Measurements from ENCODE around the gene SLC17A7. TPM values are rescaled to one million over a fixed set of nuclear protein-coding genes. Genes with fewer than 3 reads are reported as not detected.

The SLC17A7 gene
- total and polyA plus RNA-seq, 2 of the 13 experiments (the other 11 are each of a cell fraction or from before 2014, with no cell fraction given): 0.32 TPM; not detected in 1

DNA sequence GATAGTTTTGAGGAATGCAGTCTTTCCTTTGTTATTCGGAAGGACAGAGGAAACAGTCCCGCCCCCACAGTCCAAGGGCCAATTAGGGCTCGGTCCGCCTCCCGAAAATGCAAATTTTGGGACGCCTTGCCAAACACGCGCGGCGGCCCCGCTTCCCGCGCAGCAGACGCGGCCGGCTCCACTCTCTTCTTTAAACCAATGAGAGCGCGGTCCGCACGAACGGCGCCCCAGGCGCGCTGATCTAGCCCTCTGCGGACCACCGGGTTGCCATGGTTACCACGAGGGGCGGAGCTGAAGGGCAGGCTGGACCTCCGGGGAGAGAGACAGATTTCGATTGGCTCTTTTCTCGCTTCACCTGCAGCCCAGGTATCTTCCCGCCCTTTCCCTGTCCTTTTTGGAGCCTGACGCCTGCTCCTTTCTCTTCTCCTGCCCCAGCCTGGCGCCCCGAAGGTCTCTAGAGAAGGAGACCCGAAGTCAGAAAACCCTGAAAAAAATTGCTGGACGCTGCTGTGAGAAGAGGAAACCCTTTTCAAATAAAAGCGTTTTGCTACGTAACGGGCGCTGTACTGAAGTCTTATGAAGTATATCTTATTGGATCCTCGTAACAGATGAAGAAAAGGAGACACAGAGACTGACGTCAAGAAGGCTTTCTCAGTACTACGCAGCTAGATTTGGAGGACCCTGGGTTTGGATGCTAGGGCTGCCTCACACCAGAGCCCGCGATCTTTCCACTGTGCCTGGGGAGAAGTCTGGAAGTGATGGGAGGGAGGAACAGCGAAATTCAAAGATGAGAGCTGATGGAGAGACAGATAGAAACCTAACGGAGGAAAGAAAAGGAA is 20.1 kb downstream of the SLC17A7 start:
- no peaks in the 10 kb centered on the region for H3K36me3 ChIP-seq (replicated peaks in 1 of 2; ENCODE audit: control insufficient read depth in 1 of 2, insufficient read depth in 2 of 2, low read length in 2 of 2)
- WGBS (ENCODE audit: low lambda C conversion rate): 31% methylated on average over 33 of the region's 48 CpGs
- no peaks in the 10 kb centered on the region for H3K79me2 ChIP-seq (ENCODE audit: insufficient read depth, low read length)
- no peak overlapping the region for H3K4me3 ChIP-seq (replicated peaks in 1 of 3; ENCODE audit: insufficient read depth in 1 of 3, low read depth in 2 of 3, low read length in 3 of 3)
- intact Hi-C loops (cut with micrococcal nuclease; ENCODE audit: unreplicated experiment) (no loop called here), in situ Hi-C loops (cut with HindIII; ENCODE audit: extremely low pct_ligation_motif_present, low pct_unique_long_range_greater_than_20kb) (no loop called here)
- H3K4me2 ChIP-seq (ENCODE audit: low read depth, low read length): no peak overlapping the region
- peaks cover 16 to 85% of the 10 kb centered on the region in 2 experiments for H3K27me3 ChIP-seq (ENCODE audit: control insufficient read depth in 1 of 2, insufficient read depth in 2 of 2, low read length in 2 of 2)
- no peak for FAIRE-seq
- DNase-seq (ENCODE audit: low spot score): no peak
- ChIA-PET POLR2A (no interaction called here), CTCF (ENCODE audit: low intra/inter-chr PET ratio, low total read pairs) (no interaction called here)
- no peaks in the 10 kb centered on the region for H3K9me3 ChIP-seq (ENCODE audit: low read length)
- no peak overlapping the region for H3K27ac ChIP-seq (ENCODE audit: extremely low read length, insufficient read depth, low read length)
- H4K20me1 ChIP-seq (ENCODE audit: insufficient read depth, low read length): no peaks in the 10 kb centered on the region
- BruUV-seq (replicated peaks): no TSS peak
- H3K9ac ChIP-seq (ENCODE audit: insufficient read depth, low read depth, low read length): no peak overlapping the region
- H2AFZ ChIP-seq (ENCODE audit: low read length): no peak overlapping the region
- ATAC-seq: peak; percentile 36; the same call in 2 of the 3 replicates
- 0 out of 2 replicates have a peak, but pooled peaks cover 5% of the 10 kb centered on the region for H3K4me1 ChIP-seq (ENCODE audit: insufficient read depth, low read length)
- TF ChIP-seq SNAPC4 (CRISPR knock-in tag; IDR thresholded peaks at IDR 0.05) (peak; percentile 88), ZNF569 (CRISPR knock-in tag; IDR thresholded peaks at IDR 0.05; ENCODE audit: borderline replicate concordance) (no peak), SMYD3 (CRISPR knock-in tag; IDR thresholded peaks at IDR 0.05) (no peak), YY1 (IDR thresholded peaks at IDR 0.05; ENCODE audit: insufficient read depth, insufficient replicate concordance, low read depth, low read length) (no peak), AGO1 (IDR thresholded peaks at IDR 0.05; ENCODE audit: low read depth, low read length, poor library complexity, severe bottlenecking) (no peak), AHDC1 (CRISPR knock-in tag; IDR thresholded peaks at IDR 0.05; ENCODE audit: borderline replicate concordance) (no peak), RFX3 (CRISPR knock-in tag; IDR thresholded peaks at IDR 0.05) (0 out of 2 replicates have a peak, but pooled peaks have one; percentile 20), FOSL1 (CRISPR knock-in tag; IDR thresholded peaks at IDR 0.05; ENCODE audit: borderline replicate concordance) (no peak), HNRNPLL (IDR thresholded peaks at IDR 0.05; ENCODE audit: low read depth, low read length, poor library complexity, severe bottlenecking) (peak; percentile 42), MTF2 (CRISPR knock-in tag; IDR thresholded peaks at IDR 0.05; ENCODE audit: borderline replicate concordance) (no peak), CBFB (CRISPR knock-in tag; IDR thresholded peaks at IDR 0.05) (no peak)
